GM23248 (cell line): ENCODE results near the gene PTGER2. TPM values are rescaled to one million over a fixed set of nuclear protein-coding genes. Genes with fewer than 3 reads are reported as not detected.

Experiments
- DNase-seq: peaks from one replicate; pipeline ENCODE4 v3.0.0-alpha.2; 2015
- H2AFZ ChIP-seq: fragments of 200-600 bp; sonication (generic); 2 replicates; pipeline ENCODE4 v1.6.1; 2016; ENCODE audit warnings: antibody characterized with exemption
- H3F3A ChIP-seq: fragments of 200-600 bp; sonication (generic); 2 replicates; pipeline ENCODE4 v1.6.1; 2016; ENCODE audit warnings: mild to moderate bottlenecking, antibody characterized with exemption, mixed run types; ENCODE audit not compliant: insufficient read depth
- H3K27ac ChIP-seq: fragments of 200-600 bp; sonication (generic); 2 replicates; pipeline ENCODE4 v1.5.1; 2016; ENCODE audit warnings: mild to moderate bottlenecking
- H3K27me3 ChIP-seq: fragments of 200-600 bp; sonication (generic); replicated peaks from 2 replicates; pipeline ENCODE4 v1.6.1; 2016; ENCODE audit warnings: mild to moderate bottlenecking; ENCODE audit not compliant: insufficient read depth
- H3K36me3 ChIP-seq: fragments of 200-600 bp; sonication (generic); 2 replicates; pipeline ENCODE4 v1.6.1; 2016; ENCODE audit warnings: low read depth, mild to moderate bottlenecking
- H3K4me1 ChIP-seq: fragments of 200-600 bp; sonication (generic); 2 replicates; pipeline ENCODE4 v1.6.1; 2016; ENCODE audit warnings: mild to moderate bottlenecking; ENCODE audit not compliant: insufficient read depth
- H3K4me2 ChIP-seq: fragments of 200-600 bp; sonication (generic); one replicate; pipeline ENCODE4 v1.6.1; 2016; ENCODE audit warnings: mild to moderate bottlenecking; ENCODE audit not compliant: unreplicated experiment
- H3K4me3 ChIP-seq: fragments of 200-600 bp; sonication (generic); 2 replicates; pipeline ENCODE4 v1.5.1; 2016; ENCODE audit warnings: mild to moderate bottlenecking
- H3K79me2 ChIP-seq: fragments of 200-600 bp; sonication (generic); 2 replicates; pipeline ENCODE4 v1.6.1; 2016; ENCODE audit warnings: mild to moderate bottlenecking; ENCODE audit not compliant: insufficient read depth
- H3K9ac ChIP-seq: fragments of 200-600 bp; sonication (generic); 2 replicates; pipeline ENCODE4 v1.6.1; 2016; ENCODE audit warnings: mild to moderate bottlenecking
- H3K9me2 ChIP-seq: fragments of 200-600 bp; sonication (generic); 2 replicates; pipeline ENCODE4 v1.6.1; 2016; ENCODE audit warnings: mixed run types, mild to moderate bottlenecking, moderate library complexity; ENCODE audit not compliant: insufficient read depth
- H3K9me3 ChIP-seq: fragments of 200-600 bp; sonication (generic); one replicate; pipeline ENCODE4 v1.6.1; 2017; ENCODE audit warnings: low read depth
- H4K20me1 ChIP-seq: fragments of 200-600 bp; sonication (generic); 2 replicates; pipeline ENCODE4 v1.6.0; 2016; ENCODE audit not compliant: insufficient read depth
- EZH2 ChIP-seq: fragments of 200-600 bp; sonication (generic); IDR thresholded peaks from 2 replicates; pipeline ENCODE4 v1.6.1; 2018; ENCODE audit warnings: antibody characterized with exemption, mild to moderate bottlenecking; ENCODE audit not compliant: insufficient read depth, poor library complexity, severe bottlenecking
- EZH2phosphoT487 ChIP-seq: fragments of 200-600 bp; sonication (generic); IDR thresholded peaks from 2 replicates; pipeline ENCODE4 v1.6.1; 2018; ENCODE audit warnings: antibody characterized with exemption, moderate library complexity, mild to moderate bottlenecking, low read depth; ENCODE audit not compliant: insufficient read depth
- WGBS, 2 experiments: methylation state at CpG; one replicate each; pipeline ENCODE4 v1.1.6; 2015 to 2017; ENCODE audit warnings: low lambda C conversion rate in 2 of 2, low coverage in 1 of 2; ENCODE audit errors: missing lambda C conversion rate in 2 of 2; 5-methylcytosine and 5-hydroxymethylcytosine counted together
- in situ Hi-C: fragments of 300-500 bp; cut with MboI; formaldehyde crosslinking; loops from 2 replicates; pipeline ENCODE4 v1.15.0; 2020
- polyA plus RNA-seq: library from polyadenylated mRNA; unstranded; fragments of >200 nt; fragmentation: Nextera tagmentation; extraction: Ambion mirVana; gene quantifications from 2 replicates; pipeline ENCODE4 v1.2.1, GENCODE V29; 2016
- total RNA-seq: library from RNA; depleted of rRNA; stranded (reverse); fragments of >200 nt; shearing (Covaris generic); gene quantifications from 2 replicates; pipeline ENCODE4 v1.2.3, GENCODE V29; 2014

PTGER2 gene
- total and polyA plus RNA-seq, 2 experiments from 2014 or later: 6.2 to 9.1 TPM

GRCh38 chr14:52328276-52328675 is 14.2 kb downstream of the PTGER2 start:
- no peaks in the 10 kb centered on the region for H4K20me1 ChIP-seq
- H3K79me2 ChIP-seq: no peaks in the 10 kb centered on the region
- H3K4me2 ChIP-seq: peak overlapping the region; percentile 21
- TF ChIP-seq EZH2phosphoT487 (no peak), EZH2 (no peak)
- peaks cover 30% of the 10 kb centered on the region for H3K4me1 ChIP-seq
- H3K27me3 ChIP-seq: no peaks in the 10 kb centered on the region
- H3K9ac ChIP-seq: no peak overlapping the region
- 0 out of 2 replicates have a peak overlapping the region, but pooled peaks have one; percentile 5 for H3K4me3 ChIP-seq
- H3K36me3 ChIP-seq: no peaks in the 10 kb centered on the region
- no peak overlapping the region for H2AFZ ChIP-seq
- in situ Hi-C loops: no loop called here
- peak overlapping the region; percentile 40 for H3K27ac ChIP-seq
- no peaks in the 10 kb centered on the region for H3K9me3 ChIP-seq
- H3F3A ChIP-seq: peaks cover 24% of the 10 kb centered on the region; the same call in 1 of the 2 replicates
- no peaks in the 10 kb centered on the region for H3K9me2 ChIP-seq
- DNase-seq: peak; percentile 86

GRCh38 chr14:52329678-52330369 is 15.7 kb downstream of the PTGER2 start:
- Histone ChIP-seq H3K4me3 (no peak overlapping the region), H3K9ac (no peak overlapping the region), H3K79me2 (no peaks in the 10 kb centered on the region), H3K27ac (no peak overlapping the region), H3K36me3 (no peaks in the 10 kb centered on the region), H3K4me1 (peaks cover 30% of the 10 kb centered on the region), H3K9me3 (no peaks in the 10 kb centered on the region), H3F3A (peaks cover 24% of the 10 kb centered on the region; the same call in 1 of the 2 replicates), H4K20me1 (no peaks in the 10 kb centered on the region), H3K27me3 (no peaks in the 10 kb centered on the region), H2AFZ (no peak overlapping the region), H3K9me2 (no peaks in the 10 kb centered on the region), H3K4me2 (no peak overlapping the region)
- TF ChIP-seq EZH2phosphoT487: no peak
- TF ChIP-seq EZH2: no peak
- 81 to 83% methylated on average over 6 of the region's 6 CpGs for WGBS, 2 experiments
- DNase-seq: no peak
- in situ Hi-C loops: no loop called here

- WGBS, 2 experiments: 79 to 81% methylated on average over 3 of the region's 3 CpGs
- Histone ChIP-seq H3K9ac (no peak overlapping the region), H3K79me2 (no peaks in the 10 kb centered on the region), H3F3A (peaks cover 15% of the 10 kb centered on the region; the same call in 1 of the 2 replicates), H3K36me3 (no peaks in the 10 kb centered on the region), H3K4me3 (no peak overlapping the region), H3K27ac (no peak overlapping the region), H3K9me3 (no peaks in the 10 kb centered on the region), H4K20me1 (no peaks in the 10 kb centered on the region), H2AFZ (no peak overlapping the region), H3K4me2 (no peak overlapping the region), H3K4me1 (peaks cover 24% of the 10 kb centered on the region), H3K9me2 (no peaks in the 10 kb centered on the region), H3K27me3 (no peaks in the 10 kb centered on the region)
- in situ Hi-C loops: no loop called here
- no peak for DNase-seq
- TF ChIP-seq EZH2 (no peak), EZH2phosphoT487 (no peak)
Observed at GRCh38 chr14:52332269-52332668, 18.2 kb downstream of the PTGER2 start.

- H4K20me1 ChIP-seq: no peaks in the 10 kb centered on the region
- no peak overlapping the region for H3K4me3 ChIP-seq
- no peaks in the 10 kb centered on the region for H3K27me3 ChIP-seq
- in situ Hi-C loops: no loop called here
- no peaks in the 10 kb centered on the region for H3K9me2 ChIP-seq
- H3K27ac ChIP-seq: no peak overlapping the region
- TF ChIP-seq EZH2phosphoT487: no peak
- TF ChIP-seq EZH2: no peak
- H3K36me3 ChIP-seq: no peaks in the 10 kb centered on the region
- no peak overlapping the region for H3K9ac ChIP-seq
- DNase-seq: no peak
- no peak overlapping the region for H3K4me2 ChIP-seq
- H3K9me3 ChIP-seq: no peaks in the 10 kb centered on the region
- no peak overlapping the region for H2AFZ ChIP-seq
- peaks cover 10% of the 10 kb centered on the region; the same call in 1 of the 2 replicates for H3F3A ChIP-seq
- peaks cover 20% of the 10 kb centered on the region for H3K4me1 ChIP-seq
- H3K79me2 ChIP-seq: no peaks in the 10 kb centered on the region
- WGBS, 2 experiments: 94 to 99% methylated on average over 5 of the region's 5 CpGs
Observed at GRCh38 chr14:52333108-52333507, 19.0 kb downstream of the PTGER2 start.
